Esophagus (tissue), 2 donors: ENCODE results near the gene CDIPT. TPM values are rescaled to one million over a fixed set of nuclear protein-coding genes. Genes with fewer than 3 reads are reported as not detected.

ENCODE experiments used
- H3K27ac ChIP-seq, 2 donors: one replicate each; pipeline ENCODE4 v1.5.1; 2013; ENCODE audit warnings: low read depth in 2 of 2, mild to moderate bottlenecking in 2 of 2, inconsistent platforms in 1 of 2, low read length in 1 of 2, moderate library complexity in 1 of 2
- H3K27me3 ChIP-seq, 2 donors: one replicate each; pipeline ENCODE4 v1.6.1; 2013; ENCODE audit warnings: low read length in 2 of 2, control low read depth in 1 of 2, mild to moderate bottlenecking in 1 of 2; ENCODE audit not compliant: insufficient read depth in 2 of 2, control insufficient read depth in 1 of 2
- H3K36me3 ChIP-seq, 2 donors: one replicate each; pipeline ENCODE4 v1.6.1; 2013; ENCODE audit warnings: low read length in 1 of 2; ENCODE audit not compliant: control insufficient read depth in 2 of 2, insufficient read depth in 2 of 2
- H3K4me1 ChIP-seq, 2 donors: one replicate each; pipeline ENCODE4 v1.6.1; 2013; ENCODE audit warnings: low read length in 1 of 2; ENCODE audit not compliant: control insufficient read depth in 2 of 2, insufficient read depth in 2 of 2
- H3K4me3 ChIP-seq, 2 donors: one replicate each; pipeline ENCODE4 v1.5.1; 2013; ENCODE audit warnings: low read length in 2 of 2, mild to moderate bottlenecking in 2 of 2, low read depth in 1 of 2, moderate library complexity in 1 of 2
- H3K9me3 ChIP-seq, 2 donors: one replicate each; pipeline ENCODE4 v1.6.1; 2013; ENCODE audit warnings: mild to moderate bottlenecking in 2 of 2, low read depth in 1 of 2, low read length in 1 of 2, moderate library complexity in 1 of 2; ENCODE audit not compliant: control insufficient read depth in 2 of 2, insufficient read depth in 1 of 2
- WGBS, 2 donors: extraction: QIAGEN DNeasy Blood & Tissue Kit; methylation state at CpG; one replicate each; pipeline ENCODE4 v1.1.7; 2013; 5-methylcytosine and 5-hydroxymethylcytosine counted together
- polyA plus RNA-seq, 2 donors: library from polyadenylated mRNA; stranded (reverse); fragments of 200-250 nt; gene quantifications; one replicate each; pipeline ENCODE4 v1.2.3, GENCODE V29; 2013
- donor health status: healthy with polysubstance abuse.
- donor health status: Bipolar disorder and iron deficiency.

Gene CDIPT
- polyA plus RNA-seq, 2 donors: 26.7 to 48.3 TPM

- Histone ChIP-seq H3K9me3 (no peaks in the 10 kb centered on the region), H3K4me1 (peaks cover 8 to 40% of the 10 kb centered on the region in 2 donors), H3K27ac (peak overlapping the region; percentile 59 to 75), H3K36me3 (peaks cover 4 to 15% of the 10 kb centered on the region in 2 donors), H3K27me3 (no peaks in the 10 kb centered on the region), H3K4me3 (no peak overlapping the region)
- whole genome bisulfite sequencing, 2 donors: 49 to 52% methylated on average over 23 of the region's 23 CpGs
Observed at GRCh38 chr16:29809850-29810698, 53.0 kb downstream of the CDIPT start.

- H3K27me3 ChIP-seq: no peaks in the 10 kb centered on the region
- no peak overlapping the region for H3K4me3 ChIP-seq
- peak overlapping the region; percentile 94 for H3K27ac ChIP-seq
- H3K9me3 ChIP-seq: no peaks in the 10 kb centered on the region
- peaks cover 5 to 35% of the 10 kb centered on the region in 2 donors for H3K4me1 ChIP-seq
- H3K36me3 ChIP-seq: peaks cover 4 to 15% of the 10 kb centered on the region in 2 donors
- WGBS, 2 donors: 69 to 76% methylated on average over 31 of the region's 31 CpGs
Observed at GRCh38 chr16:29809031-29809747, 53.8 kb downstream of the CDIPT start.

Other genes starting within 250 kb of the CDIPT start
- gene SPN, start 200.0 kb downstream of the CDIPT start, polyA plus RNA-seq: 1 to 10 TPM; 1.1 to 1.5 TPM
- under 1 TPM; 0.28 to 0.56 TPM for gene QPRT, start 184.0 kb downstream of the CDIPT start, polyA plus RNA-seq
- gene C16orf54, start 117.2 kb downstream of the CDIPT start, polyA plus RNA-seq: under 1 TPM; 0.33 to 0.55 TPM
- under 1 TPM in 1 of 2 donors, not detected in 1; 0.02 TPM for gene ZG16, start 85.0 kb downstream of the CDIPT start, polyA plus RNA-seq
- gene KIF22, start 72.5 kb downstream of the CDIPT start, polyA plus RNA-seq: 10 to 100 TPM; 43.3 to 57.9 TPM
- 100 to 1,000 TPM in 1 of 2 donors, 10 to 100 TPM in 1; 95.9 to 111 TPM for gene MAZ, start 56.7 kb downstream of the CDIPT start, polyA plus RNA-seq
- gene PRRT2, start 51.0 kb downstream of the CDIPT start, polyA plus RNA-seq: 1 to 10 TPM; 1.1 to 2.1 TPM
- gene PAGR1, start 47.1 kb downstream of the CDIPT start, polyA plus RNA-seq: 10 to 100 TPM; 23.2 to 32.4 TPM
- gene MVP, start 42.8 kb downstream of the CDIPT start, polyA plus RNA-seq: 10 to 100 TPM; 63.3 to 69.4 TPM
- under 1 TPM; 0.35 to 0.45 TPM for gene SEZ6L2, start 36.3 kb upstream of the CDIPT start, polyA plus RNA-seq
- under 1 TPM; 0.31 to 0.39 TPM for gene ASPHD1, start 37.3 kb upstream of the CDIPT start, polyA plus RNA-seq
- gene KCTD13, start 63.0 kb upstream of the CDIPT start, polyA plus RNA-seq: 10 to 100 TPM; 10.1 to 15.5 TPM
- gene TMEM219, start 98.9 kb upstream of the CDIPT start, polyA plus RNA-seq: 10 to 100 TPM; 61.1 to 83.4 TPM
- gene TAOK2, start 110.6 kb upstream of the CDIPT start, polyA plus RNA-seq: 10 to 100 TPM; 15.6 to 30.2 TPM
- gene HIRIP3, start 132.4 kb upstream of the CDIPT start, polyA plus RNA-seq: 1 to 10 TPM; 6.3 to 9.7 TPM
- 10 to 100 TPM; 46.4 to 82.1 TPM for gene INO80E, start 133.0 kb upstream of the CDIPT start, polyA plus RNA-seq
- 1 to 10 TPM in 1 of 2 donors, under 1 TPM in 1; 0.69 to 3.0 TPM for gene DOC2A, start 147.8 kb upstream of the CDIPT start, polyA plus RNA-seq
- not detected for gene C16orf92, start 160.0 kb upstream of the CDIPT start, polyA plus RNA-seq
- under 1 TPM; 0.04 to 0.16 TPM for gene TLCD3B, start 168.0 kb upstream of the CDIPT start, polyA plus RNA-seq
- 1,000 to 10,000 TPM; 1,266 to 1,398 TPM for gene ALDOA, start 202.5 kb upstream of the CDIPT start, polyA plus RNA-seq
- gene PPP4C, start 212.8 kb upstream of the CDIPT start, polyA plus RNA-seq: 100 to 1,000 TPM; 113 TPM
- gene TBX6, start 228.7 kb upstream of the CDIPT start, polyA plus RNA-seq: 10 to 100 TPM in 1 of 2 donors, 1 to 10 TPM in 1; 6.2 to 15.8 TPM
- gene YPEL3, start 233.0 kb upstream of the CDIPT start, polyA plus RNA-seq: 100 to 1,000 TPM in 1 of 2 donors, 10 to 100 TPM in 1; 73.6 to 183 TPM